Lower leg skin (tissue), 4 donors: ENCODE data around the gene SLC25A17. TPM values are rescaled to one million over a fixed set of nuclear protein-coding genes. Genes with fewer than 3 reads are reported as not detected.
"Not testable (repeated sequence)": the region's sequence is repeated elsewhere in the genome, so short reads cannot be mapped to it uniquely, and the experiment has no call there.

ENCODE experiments used
- DNase-seq, 2 donors: peaks; one replicate each; pipeline ENCODE4 v3.0.0-alpha.2; 2019; ENCODE audit warnings: low spot score in 2 of 2
- H3K4me3 ChIP-seq: fragments of 200-600 bp; sonication (generic); 2 replicates; pipeline ENCODE4 v1.5.1; 2017; ENCODE audit warnings: mild to moderate bottlenecking, low read depth; ENCODE audit not compliant: poor library complexity, severe bottlenecking
- CTCF ChIP-seq, 3 donors: fragments of 450-650 bp; IDR thresholded peaks; one replicate each; pipeline ENCODE4 v1.5.1; 2016; ENCODE audit warnings: antibody characterized with exemption in 3 of 3, mild to moderate bottlenecking in 3 of 3, moderate library complexity in 2 of 3
- POLR2A ChIP-seq, 2 donors: fragments of 450-650 bp; IDR thresholded peaks; one replicate each; pipeline ENCODE4 v1.6.1; 2016 to 2017; ENCODE audit warnings: antibody characterized with exemption in 2 of 2, mild to moderate bottlenecking in 1 of 2, moderate library complexity in 1 of 2
- WGBS, 2 donors: methylation state at CpG; one replicate each; pipeline ENCODE4 v1.1.5; 2018; 5-methylcytosine and 5-hydroxymethylcytosine counted together
- intact Hi-C: fragments of 100-400 bp; cut with DNase I; formaldehyde crosslinking; loops from one replicate; pipeline ENCODE4 v1.15.0; 2023; ENCODE audit warnings: low total_unique reads
- total RNA-seq, 4 donors: library from RNA; depleted of rRNA; stranded (reverse); fragments of >200 nt; gene quantifications; one replicate each; pipeline ENCODE4 v1.1.0, GENCODE V29; 2016

The SLC25A17 gene
- total RNA-seq, 4 donors from 2014 or later = 15.4 to 23.0 (median 19.5) TPM

GRCh38 chr22:40792451-40792850 lies 26.7 kb downstream of the SLC25A17 start:
- no peak overlapping the region for H3K4me3 ChIP-seq
- WGBS, 2 donors = 76 to 84% methylated on average over 2 of the region's 2 CpGs
- TF ChIP-seq POLR2A (IDR thresholded peaks at IDR 0.05) = no peak
- TF ChIP-seq CTCF (IDR thresholded peaks at IDR 0.05) = no peak
- DNase-seq = no peak
- intact Hi-C loops = no loop called here

- no peak for TF ChIP-seq CTCF (IDR thresholded peaks at IDR 0.05)
- no peak for TF ChIP-seq POLR2A (IDR thresholded peaks at IDR 0.05)
- DNase-seq = no peak
- H3K4me3 ChIP-seq = no peak overlapping the region
- intact Hi-C loops = no loop called here
These were observed 27.9 kb downstream of the SLC25A17 start for GRCh38 chr22:40791241-40791640.

GRCh38 chr22:40789131-40789530 lies 30.0 kb downstream of the SLC25A17 start:
- 96 to 97% methylated on average over 22 of the region's 22 CpGs for WGBS, 2 donors
- intact Hi-C loops = no loop called here
- no peak overlapping the region for H3K4me3 ChIP-seq
- no peak for DNase-seq
- TF ChIP-seq CTCF (IDR thresholded peaks at IDR 0.05) = no peak
- no peak for TF ChIP-seq POLR2A (IDR thresholded peaks at IDR 0.05)

- TF ChIP-seq CTCF (IDR thresholded peaks at IDR 0.05) (no peak), POLR2A (IDR thresholded peaks at IDR 0.05) (no peak)
- no peak overlapping the region for H3K4me3 ChIP-seq
- no peak for DNase-seq
- 43 to 57% methylated on average over 3 of the region's 3 CpGs for WGBS, 2 donors
- intact Hi-C loops = no loop called here
These were observed 36.6 kb downstream of the SLC25A17 start for GRCh38 chr22:40782521-40782920.

- peak in 1 of 2 donors; percentile 17 for DNase-seq
- intact Hi-C loops, H3K4me3 ChIP-seq: not testable (repeated sequence)
- WGBS, 2 donors = 91 to 92% methylated on average over 14 of the region's 14 CpGs
These were observed 37.4 kb downstream of the SLC25A17 start for GRCh38 chr22:40781749-40782148.

- DNase-seq = peak in 1 of 2 donors; percentile 15
- TF ChIP-seq CTCF (IDR thresholded peaks at IDR 0.05) (no peak), POLR2A (IDR thresholded peaks at IDR 0.05) (no peak)
- WGBS, 2 donors = 89 to 90% methylated on average over 6 of the region's 6 CpGs
- intact Hi-C loops = no loop called here
- H3K4me3 ChIP-seq = no peak overlapping the region
These were observed 49.4 kb downstream of the SLC25A17 start for GRCh38 chr22:40769761-40770160.
